ENCODE measurements around the gene RARG. TPM values are rescaled to one million over a fixed set of nuclear protein-coding genes. Genes with fewer than 3 reads are reported as not detected.

The RARG gene
- 10 to 100 TPM; 38.1 to 40.3 TPM for total RNA-seq

DNA sequence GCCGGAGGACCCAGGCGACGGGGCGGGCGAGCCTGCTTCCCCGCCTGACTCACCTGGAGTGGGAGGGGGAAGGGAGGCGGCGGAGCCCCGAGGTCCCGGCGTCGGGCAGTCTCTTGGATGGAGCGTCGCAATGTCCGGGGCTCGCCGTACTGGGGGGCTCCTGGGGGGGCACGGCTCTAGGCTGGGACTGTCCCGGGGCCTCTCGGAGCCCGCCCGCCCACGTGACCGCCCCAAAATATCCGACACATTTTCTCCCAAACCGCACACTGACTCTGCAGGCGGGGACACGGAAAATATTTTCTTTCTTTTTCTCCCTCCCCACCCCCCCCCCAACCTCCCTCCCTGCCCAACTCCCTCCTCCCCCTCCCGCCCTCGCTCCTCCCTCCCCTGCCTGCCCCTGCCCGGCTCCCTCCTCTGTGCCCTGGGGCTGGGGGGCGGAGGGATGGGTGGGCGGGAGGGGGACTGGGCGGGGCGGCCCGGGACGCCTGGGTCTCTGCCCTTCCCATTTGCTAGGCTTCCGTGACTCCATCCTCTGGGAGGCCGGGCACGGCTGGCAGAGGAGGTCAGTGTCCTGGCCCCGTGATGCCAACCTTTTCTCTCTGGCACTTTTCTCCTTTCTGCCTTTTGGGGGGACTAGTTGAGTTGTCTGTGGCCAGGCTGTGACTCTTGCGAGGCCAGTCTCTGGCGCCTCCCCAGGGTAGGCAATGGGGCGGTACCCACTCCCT lies at the start of gene RARG:
RARG (minus strand) TSS at position 289 of the 725 bp plus-strand sequence. CDS start 4,664 bp downstream, outside the sequence.
- Mint-ChIP-seq H3K36me3 (peaks cover under 1% of the 10 kb centered on the region), H3K9me3 (no peaks in the 10 kb centered on the region), H3K27me3 (peaks cover 2% of the 10 kb centered on the region), H3K4me3 (peak within 1 kb of the TSS; percentile 91), H3K4me1 (peaks cover 42% of the 10 kb centered on the region), H3K27ac (peak within 1 kb of the TSS; percentile 86)
- POLR2A ChIA-PET: interaction anchor here (1.0 to 1.8 kb wide), 3 partner anchors 11 to 13 kb away, joined by 3 to 7 read pairs (median 4); no protein-coding TSS in a partner anchor
- ATAC-seq (ENCODE audit: low read depth): peak; percentile 80
- peak; percentile 69 for DNase-seq

- H3K27me3 Mint-ChIP-seq: no peaks in the 10 kb centered on the region
- POLR2A ChIA-PET: interaction anchor here (0.6 to 3.8 kb wide), 3 partner anchors 12 to 129 kb away, joined by 3 to 19 read pairs (median 3); partner anchors contain the start of gene ESPL1
- no peaks in the 10 kb centered on the region for H3K9me3 Mint-ChIP-seq
- no peak overlapping the region for H3K4me3 Mint-ChIP-seq
- H3K27ac Mint-ChIP-seq: no peak overlapping the region
- peaks cover 40% of the 10 kb centered on the region for H3K36me3 Mint-ChIP-seq
- ATAC-seq (ENCODE audit: low read depth): no peak
- peaks cover 6% of the 10 kb centered on the region for H3K4me1 Mint-ChIP-seq
- no peak for DNase-seq
Observed at GRCh38 chr12:53279888-53280498, 48.0 kb upstream of the RARG start.

DNA sequence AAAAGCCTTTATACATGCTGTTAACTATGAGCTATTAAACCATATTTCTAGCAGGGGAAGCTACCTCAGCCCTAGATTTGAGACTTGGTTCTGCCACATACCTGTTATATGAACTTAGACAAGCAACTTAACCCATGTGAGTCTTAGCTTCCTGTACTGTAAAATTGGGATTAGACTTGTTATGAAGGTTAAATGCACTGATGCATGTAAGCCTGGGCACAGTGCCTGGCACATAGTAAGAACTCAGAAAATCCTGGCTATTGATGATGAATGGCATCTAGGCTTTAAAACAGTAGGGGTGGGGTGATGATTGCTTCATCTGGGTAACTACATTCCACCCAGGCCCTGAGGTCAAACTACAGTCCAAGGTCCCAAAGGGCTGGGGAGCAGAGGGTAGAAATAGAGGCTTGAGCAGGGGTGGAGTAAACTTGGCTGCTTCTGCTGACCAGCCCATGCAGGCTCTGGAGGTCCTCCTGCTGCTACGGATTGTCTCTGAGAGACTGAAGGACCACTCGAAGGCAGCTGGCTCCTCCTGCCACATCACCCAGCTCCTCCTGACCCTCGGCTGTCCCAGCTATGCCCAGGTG lies 47.4 kb upstream of the RARG start:
- Mint-ChIP-seq H3K36me3 (peaks cover 45% of the 10 kb centered on the region), H3K27ac (no peak overlapping the region), H3K9me3 (no peaks in the 10 kb centered on the region), H3K27me3 (no peaks in the 10 kb centered on the region), H3K4me3 (no peak overlapping the region), H3K4me1 (peaks cover 11% of the 10 kb centered on the region)
- no peak for ATAC-seq (ENCODE audit: low read depth)
- POLR2A ChIA-PET: interaction anchor here (0.7 to 3.8 kb wide), 2 partner anchors 11 to 81 kb away, joined by 3 to 19 read pairs; partner anchors contain the start of gene ESPL1
- no peak for DNase-seq

DNA sequence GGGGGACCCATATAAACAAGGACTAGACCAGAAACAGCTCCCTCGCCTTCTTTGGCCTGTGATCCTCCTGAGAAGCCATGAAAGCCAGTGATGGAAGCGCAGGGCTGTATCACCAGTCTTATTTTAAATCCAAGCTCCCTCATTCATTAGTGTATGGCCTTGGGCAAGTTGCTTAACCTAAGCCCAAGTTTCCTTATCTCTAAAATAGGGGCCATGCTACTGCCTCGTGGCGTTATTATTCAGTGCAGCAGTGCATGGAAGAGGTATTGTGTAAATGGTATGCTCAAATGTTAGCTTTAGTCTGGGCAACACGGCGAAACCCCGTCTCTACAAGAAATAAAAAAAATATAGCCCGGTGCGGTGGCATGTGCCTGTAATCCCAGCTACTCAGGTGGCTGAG lies 46.0 kb upstream of the RARG start:
- H3K9me3 Mint-ChIP-seq: no peaks in the 10 kb centered on the region

DNA sequence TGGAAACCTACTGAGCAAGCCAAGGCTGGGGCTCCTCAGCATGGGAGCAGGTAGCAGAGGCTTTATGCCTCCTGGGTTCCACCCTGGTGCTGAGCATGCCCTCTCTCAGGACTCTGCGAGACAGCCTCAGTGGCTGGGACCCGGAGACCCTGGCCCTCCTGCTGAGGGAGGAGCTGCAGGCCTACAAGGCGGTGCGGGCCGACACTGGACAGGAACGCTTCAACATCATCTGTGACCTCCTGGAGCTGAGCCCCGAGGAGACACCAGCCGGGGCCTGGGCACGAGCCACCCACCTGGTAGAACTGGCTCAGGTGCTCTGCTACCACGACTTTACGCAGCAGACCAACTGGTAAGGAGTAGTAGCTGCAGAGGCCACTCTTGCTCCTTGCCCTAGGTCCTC lies 44.5 kb upstream of the RARG start:
- POLR2A ChIA-PET: interaction anchor here (0.7 to 0.9 kb wide), 3 partner anchors 8 to 58 kb away, joined by 3 to 4 read pairs (median 3); partner anchors contain the start of gene ESPL1
- ATAC-seq (ENCODE audit: low read depth) (no peak), DNase-seq (no peak)
- H3K9me3 Mint-ChIP-seq: no peaks in the 10 kb centered on the region
- H3K36me3 Mint-ChIP-seq: peaks cover 44% of the 10 kb centered on the region
- H3K4me3 Mint-ChIP-seq: no peak overlapping the region
- no peak overlapping the region for H3K27ac Mint-ChIP-seq
- no peaks in the 10 kb centered on the region for H3K27me3 Mint-ChIP-seq
- H3K4me1 Mint-ChIP-seq: peaks cover 23% of the 10 kb centered on the region

More for the DNA sequence above, 46.0 kb upstream of the RARG start:
- H3K36me3 Mint-ChIP-seq: peaks cover 42% of the 10 kb centered on the region
- no peak overlapping the region for H3K4me3 Mint-ChIP-seq
- no peak overlapping the region for H3K27ac Mint-ChIP-seq
- no peak for ATAC-seq (ENCODE audit: low read depth)
- no peak for DNase-seq
- peaks cover 14% of the 10 kb centered on the region for H3K4me1 Mint-ChIP-seq
- no peaks in the 10 kb centered on the region for H3K27me3 Mint-ChIP-seq
- POLR2A ChIA-PET: interaction anchor here (1.9 to 3.8 kb wide), 2 partner anchors 10 to 17 kb away, joined by 13 to 19 read pairs; partner anchors contain the start of genes ESPL1 and PFDN5

DNA sequence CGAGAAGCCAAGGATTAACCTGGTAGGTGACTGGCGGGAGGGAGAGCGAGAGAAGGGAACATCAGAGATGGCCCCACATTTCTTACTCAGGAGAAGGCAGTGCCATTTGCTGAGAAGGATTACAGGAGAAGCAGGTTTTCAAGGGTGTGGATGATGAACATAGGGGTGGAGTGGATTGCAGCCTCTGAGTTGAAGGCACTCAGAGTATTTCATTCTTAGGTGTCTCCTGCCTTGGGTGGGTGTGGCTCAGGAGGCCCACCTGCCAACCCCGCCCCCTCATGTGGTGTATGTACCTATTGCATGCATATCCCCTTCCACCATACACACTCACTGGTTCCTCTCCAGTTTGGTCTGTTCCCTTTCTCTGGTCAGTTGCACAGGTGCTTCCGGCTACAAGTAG lies 42.4 kb upstream of the RARG start:
- peaks cover 54% of the 10 kb centered on the region for H3K36me3 Mint-ChIP-seq
- POLR2A ChIA-PET: no interaction called here
- no peak for ATAC-seq (ENCODE audit: low read depth)
- no peaks in the 10 kb centered on the region for H3K9me3 Mint-ChIP-seq
- no peaks in the 10 kb centered on the region for H3K27me3 Mint-ChIP-seq
- H3K4me1 Mint-ChIP-seq: peaks cover 37% of the 10 kb centered on the region
- no peak overlapping the region for H3K27ac Mint-ChIP-seq
- no peak overlapping the region for H3K4me3 Mint-ChIP-seq
- DNase-seq: no peak

DNA sequence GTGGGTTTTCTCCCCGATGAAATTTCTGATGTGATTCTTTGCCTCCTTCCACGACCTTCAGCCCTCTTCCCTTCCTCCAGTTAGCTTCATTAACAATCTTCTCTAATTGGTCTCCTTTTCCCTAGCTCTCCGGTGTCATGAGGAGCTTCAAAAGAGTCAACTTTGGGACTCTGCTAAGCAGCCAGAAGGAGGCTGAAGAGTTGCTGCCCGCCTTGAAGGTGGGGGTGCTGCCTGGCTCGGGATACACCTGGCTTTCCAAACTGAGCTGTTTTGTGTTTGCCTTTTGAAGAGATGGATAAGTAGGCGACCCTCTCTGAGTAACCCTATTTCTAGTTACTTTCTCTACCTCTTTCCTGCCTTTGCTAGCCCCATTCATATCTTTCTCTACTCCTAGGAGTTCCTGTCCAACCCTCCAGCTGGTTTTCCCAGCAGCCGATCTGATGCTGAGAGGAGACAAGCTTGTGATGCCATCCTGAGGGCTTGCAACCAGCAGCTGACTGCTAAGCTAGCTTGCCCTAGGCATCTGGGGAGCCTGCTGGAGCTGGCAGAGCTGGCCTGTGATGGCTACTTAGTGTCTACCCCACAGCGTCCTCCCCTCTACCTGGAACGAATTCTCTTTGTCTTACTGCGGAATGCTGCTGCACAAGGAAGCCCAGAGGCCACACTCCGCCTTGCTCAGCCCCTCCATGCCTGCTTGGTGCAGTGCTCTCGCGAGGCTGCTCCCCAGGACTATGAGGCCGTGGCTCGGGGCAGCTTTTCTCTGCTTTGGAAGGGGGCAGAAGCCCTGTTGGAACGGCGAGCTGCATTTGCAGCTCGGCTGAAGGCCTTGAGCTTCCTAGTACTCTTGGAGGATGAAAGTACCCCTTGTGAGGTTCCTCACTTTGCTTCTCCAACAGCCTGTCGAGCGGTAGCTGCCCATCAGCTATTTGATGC lies 36.9 kb upstream of the RARG start:
- no peaks in the 10 kb centered on the region for H3K27me3 Mint-ChIP-seq
- ATAC-seq (ENCODE audit: low read depth): no peak
- H3K27ac Mint-ChIP-seq: peak overlapping the region; percentile 97
- no peak for DNase-seq
- POLR2A ChIA-PET: interaction anchor here (0.5 to 5.2 kb wide), 27 partner anchors 8 to 263 kb away, joined by 3 to 48 read pairs (median 6); partner anchors contain the start of genes AAAS, CSAD, EIF4B and ITGB7
- peaks cover 41% of the 10 kb centered on the region for H3K4me1 Mint-ChIP-seq
- peaks cover 38% of the 10 kb centered on the region for H3K36me3 Mint-ChIP-seq
- no peaks in the 10 kb centered on the region for H3K9me3 Mint-ChIP-seq
- peak overlapping the region; percentile 99 for H3K4me3 Mint-ChIP-seq

- POLR2A ChIA-PET: interaction anchor here (0.5 to 5.2 kb wide), 35 partner anchors 8 to 262 kb away, joined by 3 to 48 read pairs (median 5); partner anchors contain the start of genes AAAS, CSAD, EIF4B and ITGB7
- ATAC-seq (ENCODE audit: low read depth) (peak; percentile 92), DNase-seq (peak; percentile 92)
- peaks cover 41% of the 10 kb centered on the region for H3K4me1 Mint-ChIP-seq
- no peaks in the 10 kb centered on the region for H3K9me3 Mint-ChIP-seq
- peak within 1 kb of the TSS; percentile 99 for H3K4me3 Mint-ChIP-seq
- H3K36me3 Mint-ChIP-seq: peaks cover 37% of the 10 kb centered on the region
- peak within 1 kb of the TSS; percentile 97 for H3K27ac Mint-ChIP-seq
- no peaks in the 10 kb centered on the region for H3K27me3 Mint-ChIP-seq
Observed at GRCh38 chr12:53267999-53268629, 36.1 kb upstream of the RARG start, which contains the start of gene ESPL1. TSS of gene ESPL1 (plus strand) at chr12:53268299. CDS start at chr12:53268767, 468 bp downstream.

DNA sequence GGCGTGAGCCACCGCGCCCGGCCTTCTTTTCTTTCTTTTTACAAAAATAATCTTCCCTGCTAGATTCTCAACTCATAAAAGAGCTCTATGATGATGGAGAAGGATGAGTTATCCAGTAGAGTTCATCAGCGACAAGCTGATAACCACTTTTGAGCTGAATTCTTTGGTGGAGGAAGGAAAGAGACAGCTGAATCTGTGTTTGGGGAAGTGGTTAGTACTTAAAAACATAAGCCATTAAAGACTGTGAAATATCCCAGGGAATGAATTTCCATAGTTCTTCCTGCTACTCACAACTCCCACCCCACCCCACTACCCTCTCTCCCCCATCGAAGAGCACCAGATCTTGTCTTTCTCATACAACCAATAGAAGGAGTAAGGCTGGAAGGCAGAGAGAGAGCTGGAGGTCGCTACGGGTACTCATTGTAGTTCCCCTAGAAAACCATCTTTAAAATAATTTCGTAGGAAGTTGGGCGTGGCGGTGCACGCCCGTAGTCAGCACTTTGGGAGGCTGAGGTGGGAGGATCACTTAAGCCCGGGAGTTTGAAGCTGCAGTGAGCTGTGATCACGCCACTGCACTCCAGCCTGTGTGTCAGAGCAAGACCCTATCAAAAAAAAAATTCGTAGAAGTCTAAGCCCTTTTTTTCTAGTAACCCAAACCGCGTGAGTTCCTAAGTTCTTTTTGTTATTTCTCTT lies 35.4 kb upstream of the RARG start:
- POLR2A ChIA-PET: interaction anchor here (0.6 to 5.2 kb wide), 31 partner anchors 8 to 186 kb away, joined by 3 to 48 read pairs (median 6); partner anchors contain the start of genes AAAS, CSAD, ITGB7 and MYG1
- DNase-seq: peak; percentile 42
- Mint-ChIP-seq H3K4me3 (peak overlapping the region; percentile 99), H3K27ac (peak overlapping the region; percentile 97), H3K27me3 (no peaks in the 10 kb centered on the region), H3K4me1 (peaks cover 38% of the 10 kb centered on the region), H3K36me3 (peaks cover 35% of the 10 kb centered on the region), H3K9me3 (no peaks in the 10 kb centered on the region)
- ATAC-seq (ENCODE audit: low read depth): peak; percentile 44

DNA sequence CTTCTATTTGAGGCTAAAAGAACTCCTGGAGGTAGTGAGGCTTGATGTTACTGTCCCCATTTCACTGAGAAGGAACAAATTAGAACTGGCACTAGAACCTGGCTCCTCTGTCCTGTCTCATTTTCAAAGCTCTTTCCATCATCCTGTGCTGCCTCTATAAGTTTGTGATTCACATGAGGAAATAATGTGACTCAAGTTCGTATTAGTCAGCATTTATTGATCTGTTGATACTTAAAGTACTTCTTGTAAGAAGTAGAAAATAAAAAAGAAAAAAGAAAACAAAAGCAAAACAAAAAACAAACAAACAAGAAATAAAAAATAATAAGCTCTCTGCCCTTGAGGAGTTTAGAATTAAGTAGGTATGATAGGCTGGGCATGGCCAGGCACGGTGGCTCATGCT lies 33.8 kb upstream of the RARG start:
- DNase-seq: no peak
- Mint-ChIP-seq H3K36me3 (peaks cover 23% of the 10 kb centered on the region), H3K4me1 (peaks cover 30% of the 10 kb centered on the region), H3K27ac (no peak overlapping the region), H3K4me3 (no peak overlapping the region), H3K27me3 (no peaks in the 10 kb centered on the region), H3K9me3 (no peaks in the 10 kb centered on the region)
- POLR2A ChIA-PET: interaction anchor here (0.5 to 5.2 kb wide), 5 partner anchors 8 to 186 kb away, joined by 3 to 48 read pairs (median 4); partner anchors contain the start of gene SPRYD3
- ATAC-seq (ENCODE audit: low read depth): no peak

DNA sequence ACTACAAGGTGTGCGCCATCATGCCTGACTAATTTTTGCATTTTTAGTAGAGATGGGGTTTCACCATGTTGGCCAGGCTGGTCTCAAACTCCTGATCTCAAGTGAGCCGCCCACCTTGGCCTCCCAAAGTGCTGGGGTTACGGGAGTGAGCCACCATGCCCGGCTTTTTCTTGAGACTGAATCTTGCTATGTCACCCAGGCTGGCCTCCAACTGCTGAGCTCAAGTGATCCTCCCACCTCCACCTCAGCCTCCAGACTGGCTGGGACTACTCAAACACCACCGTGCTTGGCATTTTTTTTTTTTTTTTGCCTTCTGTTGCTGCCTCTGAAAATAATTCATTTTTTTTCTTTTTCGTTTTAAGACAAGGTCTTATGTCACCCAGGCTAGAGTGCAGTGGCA lies 27.9 kb upstream of the RARG start:
- Mint-ChIP-seq H3K36me3 (peaks cover 2% of the 10 kb centered on the region), H3K9me3 (no peaks in the 10 kb centered on the region), H3K4me1 (peaks cover 21% of the 10 kb centered on the region), H3K4me3 (no peak overlapping the region), H3K27me3 (no peaks in the 10 kb centered on the region), H3K27ac (no peak overlapping the region)
- POLR2A ChIA-PET: no interaction called here
- DNase-seq (no peak), ATAC-seq (ENCODE audit: low read depth) (no peak)

Measured in activated naive CD8-positive, alpha-beta T cell treated with anti-CD3 and anti-CD28 coated beads, Interleukin-2, amount 10 ng/mL, durations not matched to agents 7 days and 5 days (primary cell).